GM12878 (cell line): ENCODE results near the gene LRP5. TPM values are rescaled to one million over a fixed set of nuclear protein-coding genes. Genes with fewer than 3 reads are reported as not detected.

Experiments used
- BACH1 ChIP-seq: fragments of 450-650 bp; IDR thresholded peaks from 2 replicates; pipeline ENCODE4 v1.6.1; 2017; ENCODE audit warnings: mild to moderate bottlenecking, borderline replicate concordance
- BCLAF1 ChIP-seq: fragments of 450-650 bp; IDR thresholded peaks from 2 replicates; pipeline ENCODE4 v1.6.1; 2017; ENCODE audit warnings: antibody characterized with exemption, mild to moderate bottlenecking, moderate library complexity
- CBX3 ChIP-seq: fragments of 200-600 bp; sonication (generic); IDR thresholded peaks from 2 replicates; pipeline ENCODE4 v1.6.1; 2016; ENCODE audit warnings: low read depth, borderline replicate concordance
- EED ChIP-seq: sonication (generic); IDR thresholded peaks from 2 replicates; pipeline ENCODE4 v1.6.1; 2016; ENCODE audit warnings: antibody characterized with exemption, low read depth
- JUNB ChIP-seq: IDR thresholded peaks from 2 replicates; pipeline ENCODE4 v1.6.1; 2016; ENCODE audit warnings: antibody characterized with exemption, mild to moderate bottlenecking
- NBN ChIP-seq: fragments of 450-650 bp; IDR thresholded peaks from 2 replicates; pipeline ENCODE4 v1.6.1; 2016
- PBX3 ChIP-seq: IDR thresholded peaks from 2 replicates; pipeline ENCODE4 v1.6.1; 2011; ENCODE audit warnings: mild to moderate bottlenecking, low read depth, low read length, moderate library complexity; ENCODE audit not compliant: insufficient replicate concordance
- POLR2A ChIP-seq: IDR thresholded peaks from 2 replicates; pipeline ENCODE4 v1.6.1; 2011; ENCODE audit warnings: low read depth, mild to moderate bottlenecking, low read length
- polyA plus RNA-seq, 11 experiments: library from polyadenylated mRNA; depleted of rRNA in 4 of 11; unstranded in 6 of 11; stranded (reverse) in 5 of 11; fragments of >200 nt; fragmentation: Nextera tagmentation in 4 of 11; fragmentation: Illumina TruSeq in 1 of 11; extraction: Ambion mirVana in 4 of 11; extraction: Trizol in 1 of 11; gene quantifications; 1 replicate in 1 of 11; 2 replicates in 10 of 11; pipeline versions ENCODE4 v1.2.1 to v1.2.3, GENCODE V29; 2011 to 2016; ENCODE audit warnings: inconsistent platforms in 2 of 11, missing spikeins in 2 of 11, low read depth in 1 of 11
- total RNA-seq, 4 experiments: library from RNA; depleted of rRNA in 3 of 4; stranded (reverse); fragments of >200 nt in 3 of 4; fragmentation: Illumina TruSeq in 1 of 4; extraction: Trizol in 1 of 4; gene quantifications; 2 replicates each; pipeline versions ENCODE4 v1.2.1 to v1.2.3, GENCODE V29; 2013 to 2021

Gene LRP5
- total and polyA plus RNA-seq, 10 of the 15 experiments (the other 5 are each of a cell fraction or from before 2014, with no cell fraction given) = 0.37 to 34.0 (median 6.6) TPM

- TF ChIP-seq BCLAF1 (no peak), BACH1 (no peak; the same call in 1 of the 2 replicates), JUNB (no peak), POLR2A (0 out of 2 replicates have a peak, but pooled peaks have one; percentile 26), EED (peak; percentile 78; the same call in 1 of the 2 replicates), CBX3 (no peak), NBN (peak; percentile 77; the same call in 1 of the 2 replicates), PBX3 (no peak)
Observed at GRCh38 chr11:68370211-68371111, 58.1 kb downstream of the LRP5 start (continued).
